Kasumi-1 (cell line): ENCODE measurements around the gene ATP5MC2.
"Not testable (repeated sequence)": the region's sequence is repeated elsewhere in the genome, so short reads cannot be mapped to it uniquely, and the experiment has no call there.

Source experiments
- DNase-seq, 2 experiments: peaks; one replicate each; lab custom pipeline; 2025; lab: John Stamatoyannopoulos, UW

The ATP5MC2 gene

DNA sequence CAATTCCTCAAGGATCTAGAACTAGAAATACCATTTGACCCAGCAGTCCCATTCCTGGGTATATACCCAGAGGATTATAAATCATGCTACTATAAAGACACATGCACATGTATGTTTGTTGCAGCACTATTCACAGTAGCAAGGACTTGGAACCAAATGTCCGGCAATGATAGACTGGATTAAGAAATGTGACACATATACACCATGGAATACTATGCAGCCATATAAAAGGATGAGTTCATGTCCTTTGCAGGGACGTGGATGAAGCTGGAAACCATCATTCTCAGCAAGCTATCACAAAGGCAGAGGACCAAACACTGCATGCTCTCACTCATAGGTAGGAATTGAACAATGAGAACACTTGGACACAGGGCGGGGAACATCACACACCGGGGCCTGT lies 29.6 kb downstream of the ATP5MC2 start:
- not testable (repeated sequence) for DNase-seq

DNA sequence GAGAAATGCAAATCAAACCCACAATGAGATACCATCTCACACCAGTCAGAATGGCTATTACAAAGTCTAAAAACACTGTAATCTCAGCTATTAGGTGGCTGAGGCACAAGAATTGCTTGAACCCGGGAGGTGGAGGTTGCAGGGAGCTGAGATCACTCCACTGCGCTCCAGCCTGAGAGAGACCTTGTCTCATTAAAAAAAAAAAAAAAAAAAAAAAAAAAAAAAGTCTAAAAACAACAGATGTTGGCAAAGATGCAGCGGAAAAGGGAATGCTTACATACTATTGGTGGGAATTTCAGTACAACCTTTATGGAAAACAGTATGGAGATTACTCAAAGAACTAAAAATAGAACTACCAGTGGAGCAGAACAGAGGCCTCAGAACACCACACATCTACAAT lies 30.7 kb downstream of the ATP5MC2 start:
- DNase-seq: no peak

DNA sequence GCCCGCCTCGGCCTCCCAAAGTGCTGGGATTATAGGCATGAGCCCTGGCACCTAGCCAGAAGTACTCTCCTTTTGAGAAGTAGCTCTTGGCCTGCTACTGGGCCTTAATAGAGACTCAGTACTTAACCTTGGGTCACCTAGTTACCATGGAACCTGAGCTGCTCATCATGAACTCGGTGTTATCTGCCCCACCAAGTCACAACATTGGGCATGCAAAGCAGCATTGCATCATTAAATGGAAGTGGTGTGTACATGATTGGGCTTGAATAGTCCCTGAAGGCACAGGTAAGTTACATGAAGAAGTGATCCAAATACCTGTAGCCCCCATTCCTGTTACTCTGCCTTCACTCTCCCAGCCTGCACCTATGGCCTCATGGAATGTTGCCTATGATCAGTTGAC lies 31.8 kb downstream of the ATP5MC2 start:
- DNase-seq: no peak

DNA sequence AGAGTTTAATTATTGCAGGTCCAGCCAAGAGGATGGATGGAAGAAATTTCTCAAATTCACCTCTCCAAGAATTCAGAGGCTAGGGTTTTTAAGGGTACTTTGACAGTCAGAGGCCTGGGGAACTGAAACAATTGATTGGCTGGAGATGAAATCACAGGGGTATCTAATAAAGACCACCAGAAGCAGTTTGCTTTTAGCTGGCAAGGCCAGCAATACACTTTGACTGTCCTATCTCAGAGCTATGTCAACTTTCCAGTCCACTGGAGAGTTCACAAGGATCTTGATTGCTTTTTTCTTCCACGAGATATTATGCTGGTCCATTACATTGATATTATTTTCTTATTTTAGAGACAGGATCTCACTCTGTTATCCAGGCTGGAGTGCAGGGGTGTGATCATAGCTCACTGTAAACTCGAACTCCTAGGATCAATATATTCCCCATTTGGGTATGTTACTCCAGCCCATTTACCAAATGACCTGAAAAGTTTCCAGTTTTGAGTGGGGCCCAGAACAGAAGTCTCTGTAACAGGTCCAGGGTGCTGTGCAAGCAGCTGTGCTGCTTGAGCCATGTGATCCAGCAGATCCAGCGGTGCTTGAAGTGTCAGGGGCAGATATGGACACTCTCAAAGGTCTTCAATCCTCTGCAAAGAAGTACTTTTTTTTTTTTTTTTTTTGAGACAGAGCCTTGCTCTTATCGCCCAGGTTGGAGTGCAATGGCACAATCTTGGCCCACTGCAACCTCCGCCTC lies 32.5 kb downstream of the ATP5MC2 start:
- DNase-seq: no peak

DNA sequence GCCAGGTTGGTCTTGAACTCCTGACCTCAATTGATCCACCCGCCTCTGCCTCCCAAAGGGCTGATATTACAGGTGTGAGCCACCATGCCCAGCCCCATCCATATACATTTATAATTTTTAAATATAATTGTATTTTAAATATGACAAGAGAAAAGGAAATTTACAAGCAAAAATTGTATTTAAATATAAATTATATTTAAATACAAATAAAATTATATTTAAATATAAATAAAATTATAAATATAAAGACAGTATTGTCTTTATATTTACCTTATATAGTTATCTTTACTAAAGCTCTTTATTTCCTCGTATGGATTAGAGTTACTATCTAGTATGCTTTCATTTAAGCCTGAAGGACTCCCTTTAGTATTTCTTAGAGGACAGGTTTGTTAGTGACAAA lies 37.8 kb downstream of the ATP5MC2 start:
- no peak for DNase-seq

DNA sequence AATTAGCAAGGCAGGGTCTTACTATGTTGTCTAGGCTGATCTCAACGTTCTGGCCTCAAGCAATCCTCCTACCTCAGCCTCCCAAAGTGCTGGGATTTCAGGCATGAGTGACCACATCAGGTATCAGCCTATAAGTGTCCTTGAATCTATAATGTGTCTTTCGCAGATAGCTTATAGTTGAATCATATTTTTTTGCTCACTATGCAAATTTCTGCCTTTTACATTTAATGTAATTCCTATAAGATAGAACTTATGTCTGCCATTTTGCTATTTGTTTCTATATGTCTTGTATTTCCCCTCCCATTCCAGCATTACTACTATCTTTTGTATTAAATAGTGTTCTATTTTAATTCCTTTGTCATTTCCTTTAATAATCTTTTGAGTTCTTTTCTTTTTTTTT lies 39.2 kb downstream of the ATP5MC2 start:
- no peak for DNase-seq

DNA sequence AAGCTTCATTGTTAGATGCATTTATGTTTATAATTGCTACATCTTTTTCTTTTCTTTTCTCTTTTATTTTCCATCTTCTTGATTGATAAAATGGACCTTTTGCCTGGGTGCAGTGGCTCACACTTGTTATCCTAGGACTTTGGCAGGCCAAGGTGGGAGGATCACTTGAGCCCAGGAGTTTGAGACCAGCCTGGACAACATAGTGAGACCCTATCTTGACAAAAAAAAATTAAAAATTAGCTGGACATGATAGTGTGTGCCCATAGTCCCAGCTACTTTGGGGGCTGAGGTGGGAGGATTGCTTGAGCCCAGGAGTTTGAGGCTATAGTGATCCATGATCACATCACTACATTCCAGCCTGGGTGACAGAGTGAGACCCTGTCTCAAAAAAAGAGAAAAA lies 40.2 kb downstream of the ATP5MC2 start:
- DNase-seq: not testable (repeated sequence)

DNA sequence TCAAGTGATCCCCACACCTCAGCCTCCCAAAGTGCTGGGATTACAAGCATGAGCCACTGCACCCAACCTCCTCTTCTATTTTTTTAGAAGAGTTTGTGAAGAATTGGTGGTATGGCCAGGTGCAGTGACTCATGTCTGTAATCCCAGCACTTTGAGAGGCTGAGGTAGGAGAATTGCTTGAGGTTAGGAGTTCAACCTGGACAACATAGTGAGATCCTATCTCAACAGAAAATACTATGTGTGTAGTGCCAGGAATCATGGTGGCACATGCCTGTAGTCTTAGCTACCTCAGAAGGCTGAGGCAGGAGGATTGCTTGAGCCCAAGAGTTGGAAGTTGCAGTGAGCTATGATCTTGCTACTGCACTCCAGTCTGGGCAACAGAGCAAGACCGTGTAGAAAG lies 44.2 kb downstream of the ATP5MC2 start:
- no peak for DNase-seq

DNA sequence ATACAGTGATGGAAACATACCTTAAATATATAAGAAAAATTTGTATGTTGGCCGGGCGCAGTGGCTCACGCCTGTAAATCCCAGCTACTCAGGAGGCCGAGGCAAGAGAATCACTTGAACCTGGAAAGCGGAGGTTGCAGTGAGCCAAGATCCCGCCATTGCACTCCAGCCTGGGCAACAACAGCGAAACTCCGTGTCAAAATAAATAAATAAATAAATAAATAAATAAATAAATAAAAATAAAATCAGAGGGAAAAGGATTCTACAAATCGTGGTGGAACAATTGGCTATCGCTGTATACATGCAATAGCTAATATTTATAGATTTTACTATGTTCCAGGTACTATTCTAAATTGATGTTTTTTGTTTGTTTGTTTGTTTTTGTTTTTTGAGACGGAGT lies 48.0 kb downstream of the ATP5MC2 start:
- no peak for DNase-seq

DNA sequence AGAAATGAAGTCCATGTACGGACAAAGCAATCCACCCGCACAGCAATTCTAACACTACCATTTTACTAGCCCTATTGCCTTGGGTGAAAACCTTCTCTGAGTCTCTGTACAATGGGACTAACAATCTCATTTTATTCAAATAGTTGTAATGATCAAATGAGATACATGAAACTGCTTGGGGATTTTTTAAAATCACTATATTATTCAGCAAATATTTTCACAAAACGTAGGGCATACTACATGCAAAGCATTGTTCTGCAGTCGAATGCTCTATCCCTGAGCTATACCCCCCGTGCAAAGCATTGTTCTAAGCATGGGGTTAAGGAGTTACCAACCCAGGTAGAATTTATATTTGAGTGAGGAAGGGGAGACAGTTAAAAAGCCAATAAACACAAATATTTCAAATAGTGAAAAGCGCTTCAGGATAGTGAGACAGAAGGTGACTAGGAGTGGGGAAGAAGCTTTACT lies 49.1 kb downstream of the ATP5MC2 start:
- peak; percentile 32 to 41 for DNase-seq

DNA sequence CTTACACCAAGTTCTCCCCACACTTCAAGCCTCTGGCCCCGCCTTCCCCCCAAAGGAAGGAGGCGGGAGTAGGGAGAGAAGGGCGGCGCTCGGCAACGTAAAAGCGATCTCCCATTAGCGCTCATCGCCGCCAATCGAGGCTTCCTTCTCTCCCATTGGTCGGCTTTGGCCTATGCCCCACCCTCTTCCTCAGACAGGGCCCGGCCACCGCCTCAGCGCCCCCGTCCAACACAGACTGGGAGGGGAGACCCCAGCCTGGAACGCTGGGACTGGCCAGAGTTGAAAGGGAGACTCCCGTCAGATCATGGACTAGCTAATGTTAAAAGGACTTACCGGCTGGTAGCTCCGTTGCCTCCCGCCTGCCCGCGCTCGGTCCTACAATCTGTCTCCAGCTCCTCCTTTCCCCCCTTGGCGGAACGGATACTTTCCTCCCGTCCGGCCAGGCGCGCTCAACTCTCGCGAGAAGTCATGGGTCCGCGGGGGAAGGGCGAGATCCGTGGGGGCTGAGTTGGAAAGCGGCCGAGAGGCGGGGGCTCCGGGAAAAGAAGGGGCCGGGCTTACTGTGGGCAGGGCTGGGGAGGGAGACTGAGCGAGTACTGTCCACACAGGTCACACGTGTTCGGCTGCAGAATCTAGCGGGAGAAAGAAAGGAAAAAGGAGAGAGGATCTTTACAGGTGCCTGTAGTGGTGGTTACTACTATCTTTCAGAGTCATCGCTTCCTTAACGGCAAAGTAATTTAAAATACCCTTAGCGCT lies 49.8 kb downstream of the ATP5MC2 start, which contains the start of gene ATF7:
ATF7 (minus strand) TSS at position 437 of the 756 bp plus-strand sequence. CDS start 25,382 bp downstream, outside the sequence.
- peak; percentile 96 to 98 for DNase-seq

DNA sequence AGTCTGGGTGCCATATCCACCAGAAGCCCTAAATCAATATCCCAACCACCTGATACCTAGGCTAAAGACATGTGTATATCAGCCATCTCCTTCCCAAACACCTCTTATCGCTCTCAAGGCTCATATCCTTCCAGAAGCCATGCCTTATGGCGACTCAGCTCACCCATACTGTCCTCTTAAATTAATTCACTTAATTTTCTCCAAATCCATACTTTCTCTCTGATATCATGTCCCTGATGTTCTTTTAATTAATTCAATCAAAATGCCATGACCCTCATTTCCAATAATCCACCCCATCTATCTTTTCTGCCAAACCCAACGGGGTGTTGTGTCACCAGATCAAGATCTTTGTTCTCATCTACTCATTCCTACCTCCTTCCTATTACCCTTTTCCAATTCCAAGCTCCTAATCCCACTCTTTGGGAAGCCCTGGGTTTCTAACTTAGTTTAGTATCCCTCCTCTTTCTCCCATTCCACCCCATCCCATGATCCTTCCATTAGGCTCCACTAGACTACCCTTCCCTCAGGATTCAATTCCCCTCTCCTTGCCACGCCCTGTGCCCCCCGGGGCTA lies 50.4 kb downstream of the ATP5MC2 start:
- DNase-seq: no peak

DNA sequence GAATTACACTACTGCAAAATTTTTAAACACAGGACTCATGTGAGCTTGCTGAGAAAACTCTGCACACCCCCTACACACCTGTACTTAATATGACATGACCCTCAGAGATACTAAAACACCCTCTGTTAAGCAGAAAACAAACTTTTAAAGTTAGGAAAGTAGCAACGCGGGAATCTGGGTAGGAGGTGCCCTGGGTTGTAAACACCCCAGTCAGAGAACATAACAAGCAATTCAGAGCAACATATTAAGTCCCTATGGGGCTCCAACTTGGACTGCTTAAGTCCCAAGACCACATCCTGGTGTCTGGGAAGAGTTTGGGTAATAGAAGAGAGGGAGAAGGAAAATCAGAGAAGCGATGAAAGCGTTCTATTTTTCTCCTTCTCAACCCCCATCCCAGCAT lies 50.9 kb downstream of the ATP5MC2 start:
- DNase-seq: no peak

DNA sequence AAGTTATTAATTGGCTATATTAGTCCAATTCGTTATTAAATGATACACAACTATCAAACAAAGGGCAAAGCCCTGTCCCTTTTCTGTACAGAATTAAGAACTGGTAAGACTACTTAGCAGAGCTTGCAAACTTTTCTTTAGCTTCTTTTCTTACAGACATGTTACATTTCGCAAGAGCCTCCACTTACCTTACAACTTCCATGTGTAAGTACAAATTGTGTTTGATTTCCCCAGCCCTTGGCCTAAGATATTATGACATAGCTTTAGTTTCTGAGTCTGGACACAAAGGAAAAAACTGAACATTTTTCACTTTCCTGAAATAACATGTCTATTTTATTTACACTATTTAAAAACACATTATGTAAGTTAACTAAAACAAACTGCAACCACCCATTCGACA lies 51.4 kb downstream of the ATP5MC2 start:
- no peak for DNase-seq

DNA sequence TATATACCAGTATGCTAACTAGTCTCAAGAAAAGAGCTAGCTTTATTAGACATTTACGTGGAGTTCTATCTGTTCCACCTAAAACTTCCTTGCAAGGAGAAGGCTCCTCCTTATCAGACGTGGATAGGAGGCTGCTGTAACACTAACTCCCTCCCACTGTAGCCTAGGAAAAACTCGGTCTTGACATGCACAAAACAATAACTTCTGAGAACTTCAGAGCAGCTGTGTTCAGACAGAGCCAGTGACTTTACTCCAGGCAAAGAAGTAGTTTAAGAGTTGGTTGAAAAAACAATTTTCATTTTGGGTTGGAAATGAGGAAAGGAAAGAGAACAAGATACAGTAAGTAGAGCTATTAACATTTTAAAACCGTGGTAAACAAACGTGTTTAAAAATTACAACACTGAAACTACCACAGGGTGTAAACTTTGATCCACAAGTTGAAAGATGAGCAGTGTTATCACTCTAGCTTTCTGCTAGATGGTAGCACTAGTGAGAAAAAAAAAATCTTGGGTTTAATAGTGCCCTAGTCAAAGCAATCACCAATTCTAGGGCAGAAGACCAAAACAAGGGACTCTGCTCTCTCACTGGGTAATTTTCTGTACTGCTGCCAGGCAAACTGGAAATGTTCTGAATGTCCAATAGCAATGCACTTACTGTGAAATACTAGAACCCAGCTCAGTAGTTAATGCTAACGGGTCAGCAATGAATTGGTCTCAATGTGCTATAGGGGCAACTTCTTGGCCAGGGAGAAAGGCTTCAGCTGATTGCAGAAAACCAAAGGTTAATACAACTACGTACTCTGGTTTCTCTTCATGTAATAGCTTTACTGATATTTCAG lies 52.1 kb downstream of the ATP5MC2 start:
- DNase-seq: peak; percentile 36 to 43

DNA sequence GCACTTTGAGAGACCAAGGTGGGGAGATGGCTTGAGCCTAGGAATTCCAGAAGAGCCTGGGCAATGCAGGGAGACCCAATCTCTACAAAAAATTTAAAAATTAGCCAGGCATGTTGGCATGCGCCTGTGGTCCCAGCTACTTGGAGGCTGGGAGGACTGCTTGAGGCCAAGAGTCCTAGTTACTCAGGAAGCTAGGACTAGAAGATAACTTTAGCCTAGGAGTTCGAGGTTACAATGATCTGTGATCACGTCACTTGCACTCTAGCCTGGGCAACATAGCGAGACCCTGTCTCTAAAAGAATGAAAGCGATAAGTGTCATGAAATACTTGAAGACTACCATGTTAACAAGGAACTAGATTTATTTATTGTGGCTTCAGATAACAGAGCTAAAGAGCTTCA lies 53.2 kb downstream of the ATP5MC2 start:
- DNase-seq: no peak

DNA sequence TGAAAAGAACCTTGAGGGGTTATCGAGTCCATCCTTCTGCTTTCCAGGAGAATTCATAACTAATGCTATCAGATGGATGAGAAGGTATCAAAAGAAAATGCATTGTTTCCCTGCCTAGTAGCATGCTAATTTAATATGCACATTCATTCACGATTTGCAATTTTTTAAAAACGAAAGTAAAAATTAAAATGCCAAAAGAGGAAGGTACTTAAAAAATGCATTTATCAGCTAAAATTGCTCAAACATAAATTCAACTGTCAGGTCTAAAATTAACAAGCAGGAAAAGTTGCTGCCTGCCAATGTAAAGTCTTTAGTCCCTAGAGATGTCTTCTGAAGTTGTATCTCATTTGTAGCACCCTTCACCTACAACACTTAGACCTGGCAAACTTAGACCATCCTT lies 57.6 kb downstream of the ATP5MC2 start:
- peak; percentile 23 to 34 for DNase-seq

DNA sequence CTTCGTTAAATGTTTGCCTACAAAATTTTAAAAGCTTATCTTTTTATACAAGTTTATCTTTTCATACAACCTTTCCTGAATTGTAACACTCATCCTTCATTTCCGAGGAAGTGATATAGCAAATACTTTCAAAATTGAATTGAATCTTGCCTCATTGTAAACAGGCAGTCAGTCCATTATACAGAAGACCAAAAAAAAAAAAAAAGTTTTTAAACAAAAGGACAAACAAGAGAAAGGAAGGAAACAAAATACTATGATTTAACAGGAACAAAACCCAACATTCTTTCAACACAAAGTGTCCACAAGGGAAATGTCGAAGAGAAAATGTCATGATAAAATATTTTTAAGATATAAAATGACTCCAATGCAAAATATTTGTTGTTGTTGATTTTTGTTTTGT lies 58.2 kb downstream of the ATP5MC2 start:
- DNase-seq: no peak

DNA sequence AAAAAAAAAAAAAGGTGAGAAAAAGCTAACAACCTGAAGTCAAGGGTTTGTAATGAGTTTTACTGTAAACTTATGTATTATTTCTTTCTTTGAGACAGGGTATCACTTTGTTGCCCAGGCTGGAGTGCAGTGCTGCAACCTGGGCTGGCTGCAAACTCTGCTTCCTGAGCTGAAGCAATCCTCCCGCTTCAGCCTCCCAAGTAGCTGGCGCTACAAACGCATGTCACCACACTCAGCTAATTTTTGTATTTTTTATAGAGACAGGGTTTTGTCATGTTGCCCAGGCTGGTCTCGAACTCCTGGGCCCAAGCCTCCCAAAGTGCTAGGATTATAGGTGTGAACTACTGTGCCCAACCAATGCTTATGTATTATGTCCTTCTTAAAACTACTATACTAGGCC lies 58.9 kb downstream of the ATP5MC2 start:
- DNase-seq: peak in 1 of 2 experiments; percentile 20
